B cell (primary cell): ENCODE results near the gene IL20RA. TPM values are rescaled to one million over a fixed set of nuclear protein-coding genes. Genes with fewer than 3 reads are reported as not detected.

Experiments
- ATAC-seq: fragments of 200-7000 bp; cut with Tn5 transposase; one replicate; pipeline ENCODE4 v1.10.0; 2021; ENCODE audit warnings: low read depth, mild to moderate bottlenecking, moderate number of reproducible peaks, moderate library complexity
- CTCF ChIA-PET: fragments of 350-600 bp; sonication (Branson Sonifier 250); formaldehyde crosslinking; loops from one replicate; lab custom pipeline; 2021; ENCODE audit warnings: antibody characterized with exemption, inconsistent platforms; lab: Charles Lee
- POLR2A ChIA-PET: fragments of 350-600 bp; sonication (Branson Sonifier 250); formaldehyde crosslinking; loops from one replicate; lab custom pipeline; 2021; ENCODE audit warnings: antibody characterized with exemption; lab: Charles Lee
- DNase-seq: peaks from one replicate; pipeline ENCODE4 v3.0.0; 2013
- H2AFZ ChIP-seq: 2 replicates; pipeline ENCODE4 v1.6.1; 2012; ENCODE audit warnings: mild to moderate bottlenecking, low read depth, low read length; ENCODE audit not compliant: insufficient read depth, poor library complexity, severe bottlenecking
- H3K27ac ChIP-seq, 2 donors: 1 replicate in 1 of 2; 2 replicates in 1 of 2; pipeline ENCODE4 v1.5.1; 2012 to 2013; ENCODE audit warnings: low read length in 2 of 2, mild to moderate bottlenecking in 2 of 2, moderate library complexity in 1 of 2
- H3K27me3 ChIP-seq, 4 experiments: fragments of 200-600 bp in 1 of 4; sonication (generic) in 1 of 4; replicated peaks in 1 of 4; 1 replicate in 2 of 4; 2 replicates in 2 of 4; pipeline versions ENCODE4 v1.6.1 to v1.7.0; 2013 to 2016; ENCODE audit warnings: low read length in 3 of 4, mild to moderate bottlenecking in 2 of 4, mixed read lengths in 1 of 4, moderate library complexity in 1 of 4; ENCODE audit not compliant: insufficient read depth in 4 of 4, control insufficient read depth in 3 of 4; ENCODE audit errors: control extremely low read depth in 1 of 4
- H3K36me3 ChIP-seq, 2 experiments: replicated peaks in 1 of 2; 1 replicate in 1 of 2; 2 replicates in 1 of 2; pipeline versions ENCODE4 v1.6.1 to v1.7.1; 2013; ENCODE audit warnings: low read length in 1 of 2; ENCODE audit not compliant: insufficient read depth in 2 of 2, control insufficient read depth in 1 of 2; ENCODE audit errors: control extremely low read depth in 1 of 2, extremely low read depth in 1 of 2
- H3K4me1 ChIP-seq, 2 donors: fragments of 200-600 bp in 1 of 2; sonication (generic) in 1 of 2; 1 replicate in 1 of 2; 2 replicates in 1 of 2; pipeline versions ENCODE4 v1.5.1 to v1.6.1; 2013 to 2017; ENCODE audit warnings: low read length in 2 of 2; ENCODE audit not compliant: control insufficient read depth in 2 of 2, insufficient read depth in 2 of 2
- H3K4me2 ChIP-seq: replicated peaks from 2 replicates; pipeline ENCODE3; 2012; ENCODE audit warnings: mild to moderate bottlenecking, low read depth, low read length; ENCODE audit not compliant: poor library complexity, severe bottlenecking
- H3K4me3 ChIP-seq, 5 experiments: fragments of 200-600 bp in 1 of 5; sonication (generic) in 1 of 5; 1 replicate in 3 of 5; 2 replicates in 2 of 5; pipeline versions ENCODE4 v1.5.1 to v1.7.0; 2011 to 2016; ENCODE audit warnings: low read length in 4 of 5, mild to moderate bottlenecking in 4 of 5, low read depth in 2 of 5, control low read depth in 1 of 5, moderate library complexity in 1 of 5; ENCODE audit not compliant: insufficient read depth in 1 of 5; ENCODE audit errors: control extremely low read depth in 1 of 5, extremely low read depth in 1 of 5
- H3K79me2 ChIP-seq: fragments of 200-600 bp; sonication (generic); one replicate; pipeline ENCODE4 v1.6.0; 2016; ENCODE audit warnings: low read length; ENCODE audit not compliant: control insufficient read depth, insufficient read depth
- H3K9ac ChIP-seq: fragments of 200-600 bp; sonication (generic); 2 replicates; pipeline ENCODE4 v1.6.1; 2017; ENCODE audit warnings: mild to moderate bottlenecking, low read length, moderate library complexity
- H3K9me3 ChIP-seq, 3 donors: one replicate each; pipeline versions ENCODE4 v1.6.1 to v1.7.1; 2013; ENCODE audit warnings: low read length in 2 of 3; ENCODE audit not compliant: control insufficient read depth in 2 of 3, insufficient read depth in 1 of 3; ENCODE audit errors: control extremely low read depth in 1 of 3
- H4K20me1 ChIP-seq: 2 replicates; pipeline ENCODE4 v1.6.0; 2012; ENCODE audit warnings: mild to moderate bottlenecking, low read length; ENCODE audit not compliant: insufficient read depth, control insufficient read depth, poor library complexity, severe bottlenecking
- H3K27ac Mint-ChIP-seq: one replicate; pipeline ENCODE4 v1.8.0; 2021; ENCODE audit warnings: mixed read lengths
- H3K27me3 Mint-ChIP-seq: one replicate; pipeline ENCODE4 v1.8.0; 2021; ENCODE audit warnings: mixed read lengths
- H3K4me1 Mint-ChIP-seq: one replicate; pipeline ENCODE4 v1.8.0; 2021; ENCODE audit warnings: mixed read lengths
- H3K4me3 Mint-ChIP-seq: one replicate; pipeline ENCODE4 v1.8.0; 2021; ENCODE audit warnings: mixed read lengths
- H3K9me3 Mint-ChIP-seq: one replicate; pipeline ENCODE4 v1.8.0; 2022; ENCODE audit warnings: mixed read lengths; ENCODE audit not compliant: insufficient read depth
- EZH2 ChIP-seq: IDR thresholded peaks from 2 replicates; pipeline ENCODE4 v1.6.1; 2012; ENCODE audit warnings: borderline replicate concordance, low read depth, mild to moderate bottlenecking, moderate library complexity, low read length; ENCODE audit not compliant: insufficient read depth, poor library complexity, severe bottlenecking
- WGBS: methylation state at CpG from one replicate; pipeline ENCODE4 v1.1.5; 2013; ENCODE audit warnings: missing lambda C conversion rate; ENCODE audit not compliant: insufficient coverage; 5-methylcytosine and 5-hydroxymethylcytosine counted together
- intact Hi-C: fragments of 100-400 bp; cut with micrococcal nuclease; formaldehyde crosslinking; loops from one replicate; pipeline ENCODE4 v1.10.0; 2022
- polyA plus RNA-seq: library from polyadenylated mRNA; depleted of rRNA; stranded (reverse); fragments of >200 nt; gene quantifications from 2 replicates; pipeline ENCODE4 v1.2.3, GENCODE V29; 2012
- total RNA-seq, 2 donors: library from RNA; stranded (reverse); fragments of 120-200 nt in 1 of 2; gene quantifications; 1 replicate in 1 of 2; 2 replicates in 1 of 2; pipeline versions ENCODE4 v1.2.3 to v1.2.4, GENCODE V29; 2013 to 2022
- TF ChIP-seq, protein P1 (sequence below): fragments of 200-600 bp; IDR thresholded peaks from one replicate; pipeline ENCODE4 v1.8.0; 2022; ENCODE audit warnings: antibody characterized with exemption, mild to moderate bottlenecking

Gene IL20RA
- total and polyA plus RNA-seq, 2 donors (not counting 1 experiment from before 2014, with no cell fraction given): not detected

DNA sequence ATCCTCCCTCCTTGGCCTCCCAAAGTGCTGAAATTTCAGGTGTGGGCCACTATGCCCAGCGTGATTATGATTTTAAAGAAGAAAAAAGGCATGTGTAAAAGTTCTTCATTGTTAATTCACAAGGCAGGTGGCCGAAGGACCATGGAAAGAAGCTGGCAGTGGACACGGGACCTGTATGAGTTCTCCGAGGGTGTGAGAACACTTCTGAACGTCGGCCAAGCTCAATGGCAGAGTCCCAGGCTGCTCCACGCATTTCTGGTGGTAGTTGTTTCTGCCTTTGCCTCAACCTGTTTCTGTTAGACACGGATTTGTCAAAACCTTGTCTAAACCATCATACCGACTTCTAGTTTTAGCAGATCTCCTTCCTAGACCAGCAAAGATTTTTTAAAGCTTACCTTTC is 36.6 kb downstream of the IL20RA start:
- TF ChIP-seq, protein P1, sequence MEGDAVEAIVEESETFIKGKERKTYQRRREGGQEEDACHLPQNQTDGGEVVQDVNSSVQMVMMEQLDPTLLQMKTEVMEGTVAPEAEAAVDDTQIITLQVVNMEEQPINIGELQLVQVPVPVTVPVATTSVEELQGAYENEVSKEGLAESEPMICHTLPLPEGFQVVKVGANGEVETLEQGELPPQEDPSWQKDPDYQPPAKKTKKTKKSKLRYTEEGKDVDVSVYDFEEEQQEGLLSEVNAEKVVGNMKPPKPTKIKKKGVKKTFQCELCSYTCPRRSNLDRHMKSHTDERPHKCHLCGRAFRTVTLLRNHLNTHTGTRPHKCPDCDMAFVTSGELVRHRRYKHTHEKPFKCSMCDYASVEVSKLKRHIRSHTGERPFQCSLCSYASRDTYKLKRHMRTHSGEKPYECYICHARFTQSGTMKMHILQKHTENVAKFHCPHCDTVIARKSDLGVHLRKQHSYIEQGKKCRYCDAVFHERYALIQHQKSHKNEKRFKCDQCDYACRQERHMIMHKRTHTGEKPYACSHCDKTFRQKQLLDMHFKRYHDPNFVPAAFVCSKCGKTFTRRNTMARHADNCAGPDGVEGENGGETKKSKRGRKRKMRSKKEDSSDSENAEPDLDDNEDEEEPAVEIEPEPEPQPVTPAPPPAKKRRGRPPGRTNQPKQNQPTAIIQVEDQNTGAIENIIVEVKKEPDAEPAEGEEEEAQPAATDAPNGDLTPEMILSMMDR: no peak
- TF ChIP-seq EZH2: no peak
- POLR2A ChIA-PET: no interaction called here
- peaks cover 0 to 10% (median 4%) of the 10 kb centered on the region in 4 experiments for H3K27me3 ChIP-seq
- Mint-ChIP-seq H3K9me3 (no peaks in the 10 kb centered on the region), H3K27ac (no peak overlapping the region), H3K4me1 (no peaks in the 10 kb centered on the region), H3K4me3 (no peak overlapping the region), H3K27me3 (peaks cover 67% of the 10 kb centered on the region)
- H3K4me2 ChIP-seq: no peak overlapping the region
- no peaks in the 10 kb centered on the region for H3K79me2 ChIP-seq
- CTCF ChIA-PET: no interaction called here
- H2AFZ ChIP-seq: no peak overlapping the region
- H3K9me3 ChIP-seq: no peaks in the 10 kb centered on the region
- no peak overlapping the region for H3K9ac ChIP-seq
- no peak overlapping the region for H3K4me3 ChIP-seq
- H4K20me1 ChIP-seq: no peaks in the 10 kb centered on the region
- WGBS: 90% methylated on average over 8 of the region's 9 CpGs
- no peaks in the 10 kb centered on the region for H3K36me3 ChIP-seq
- H3K27ac ChIP-seq: no peak overlapping the region
- ATAC-seq (no peak), DNase-seq (no peak)
- intact Hi-C loops: no loop called here
- no peaks in the 10 kb centered on the region for H3K4me1 ChIP-seq

DNA sequence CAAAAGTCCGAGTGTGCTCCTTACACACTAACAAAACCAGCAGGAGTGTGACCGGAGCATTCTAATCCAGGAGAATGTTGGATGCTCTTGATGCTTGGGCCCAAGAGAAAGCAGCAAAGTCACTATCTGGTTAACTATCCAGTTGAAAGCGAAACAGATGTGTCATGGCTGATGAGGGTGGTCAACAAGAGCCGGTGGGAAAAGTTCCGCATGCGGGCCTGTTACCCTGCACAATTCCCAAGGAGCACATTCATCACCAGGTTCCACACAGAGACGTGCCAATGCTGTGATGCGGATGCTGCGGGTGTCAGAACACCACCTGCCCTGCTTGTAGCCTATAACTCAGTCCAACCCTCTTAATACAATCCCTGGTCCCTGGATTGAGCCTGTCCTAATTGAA is 38.7 kb downstream of the IL20RA start:
- Histone ChIP-seq H3K27me3 (peaks cover 0 to 6% (median 2%) of the 10 kb centered on the region in 4 experiments), H3K9me3 (no peaks in the 10 kb centered on the region), H3K9ac (no peak overlapping the region), H3K4me1 (no peaks in the 10 kb centered on the region), H3K79me2 (no peaks in the 10 kb centered on the region), H4K20me1 (no peaks in the 10 kb centered on the region), H3K36me3 (no peaks in the 10 kb centered on the region), H3K4me3 (no peak overlapping the region), H3K27ac (no peak overlapping the region), H3K4me2 (no peak overlapping the region), H2AFZ (no peak overlapping the region)
- CTCF ChIA-PET: no interaction called here
- no peak for DNase-seq
- Mint-ChIP-seq H3K27ac (no peak overlapping the region), H3K4me1 (no peaks in the 10 kb centered on the region), H3K9me3 (no peaks in the 10 kb centered on the region), H3K4me3 (no peak overlapping the region), H3K27me3 (peaks cover 71% of the 10 kb centered on the region)
- POLR2A ChIA-PET: no interaction called here
- no peak for ATAC-seq
- 92% methylated on average over 9 of the region's 9 CpGs for WGBS
- TF ChIP-seq EZH2: no peak
- intact Hi-C loops: no loop called here
